K562 (cell line): ENCODE results near the gene GPC2. TPM values are rescaled to one million over a fixed set of nuclear protein-coding genes. Genes with fewer than 3 reads are reported as not detected.
A peak's percentile ranks its signal among the peaks of the same experiment; 100 is the strongest.

Source experiments
- BCL6 ChIP-seq: fragments of 250-450 bp; sonication (Bioruptor Pico); IDR thresholded peaks from 2 replicates; pipeline ENCODE4 v1.4.0; 2020
- CBFA2T3 ChIP-seq: fragments of 450-650 bp; IDR thresholded peaks from 2 replicates; pipeline ENCODE4 v1.6.1; 2017
- CBX8 ChIP-seq: fragments of 200-600 bp; sonication (generic); IDR thresholded peaks from 2 replicates; pipeline ENCODE4 v1.6.1; 2012; ENCODE audit warnings: borderline replicate concordance, mixed run types, low read depth, mild to moderate bottlenecking, moderate library complexity, mixed read lengths, low read length, control low read depth, inconsistent platforms; ENCODE audit not compliant: poor library complexity, severe bottlenecking; ENCODE audit errors: extremely low read depth
- CHD7 ChIP-seq: fragments of 200-600 bp; sonication (generic); IDR thresholded peaks from one replicate; pipeline ENCODE4 v1.6.1; 2012; ENCODE audit warnings: mild to moderate bottlenecking, low read depth, low read length, inconsistent platforms
- CLOCK ChIP-seq: fragments of 250-450 bp; sonication (Bioruptor Pico); IDR thresholded peaks from 2 replicates; pipeline ENCODE4 v1.4.0; 2020; ENCODE audit warnings: mild to moderate bottlenecking, moderate library complexity, borderline replicate concordance
- E2F3 ChIP-seq: fragments of 250-450 bp; sonication (Bioruptor Pico); IDR thresholded peaks from 2 replicates; pipeline ENCODE4 v1.4.0; 2020; ENCODE audit warnings: mild to moderate bottlenecking
- GTF2E2 ChIP-seq: fragments of 200-800 bp; sonication (Bioruptor generic); IDR thresholded peaks from 2 replicates; pipeline ENCODE4 v1.6.1; 2016; ENCODE audit warnings: missing genetic modification characterization, missing compliant biosample characterization
- SREBF1 ChIP-seq: fragments of 150-350 bp; IDR thresholded peaks from 2 replicates; pipeline ENCODE4 v1.6.1; 2014; ENCODE audit warnings: antibody characterized with exemption, low read depth, low read length, borderline replicate concordance
- VEZF1 ChIP-seq: fragments of 200-800 bp; sonication (Bioruptor generic); IDR thresholded peaks from 2 replicates; pipeline ENCODE4 v1.6.1; 2017; ENCODE audit warnings: missing genetic modification characterization, missing compliant biosample characterization
- ZFP30 ChIP-seq: fragments of 250-450 bp; sonication (Bioruptor Pico); IDR thresholded peaks from 2 replicates; pipeline ENCODE4 v1.8.0; 2022; ENCODE audit warnings: moderate library complexity, mild to moderate bottlenecking, inconsistent platforms, borderline replicate concordance
- ZKSCAN1 ChIP-seq: fragments of 150-350 bp; IDR thresholded peaks from 2 replicates; pipeline ENCODE4 v1.6.1; 2016; ENCODE audit warnings: low read depth, low read length
- ZNF140 ChIP-seq: fragments of 250-450 bp; sonication (Bioruptor Pico); IDR thresholded peaks from 2 replicates; pipeline ENCODE4 v1.8.0; 2021; ENCODE audit warnings: moderate library complexity, mild to moderate bottlenecking, inconsistent platforms
- polyA plus RNA-seq, 8 experiments: library from polyadenylated mRNA; depleted of rRNA in 4 of 8; stranded (reverse) in 5 of 8; unstranded in 3 of 8; fragments of >200 nt; fragmentation: Nextera tagmentation in 2 of 8; fragmentation: Illumina TruSeq in 1 of 8; extraction: Ambion mirVana in 2 of 8; extraction: Trizol in 1 of 8; gene quantifications; 2 replicates each; pipeline versions ENCODE4 v1.2.1 to v1.2.3, GENCODE V29; 2011 to 2014; ENCODE audit warnings: inconsistent platforms in 1 of 8, missing spikeins in 1 of 8
- total RNA-seq, 7 experiments: library from RNA; depleted of rRNA in 6 of 7; stranded (reverse); fragments of >200 nt in 6 of 7; fragmentation: Illumina TruSeq in 2 of 7; extraction: Trizol in 2 of 7; gene quantifications; 2 replicates each; pipeline versions ENCODE4 v1.2.1 to v1.2.3, GENCODE V29; 2011 to 2021; ENCODE audit warnings: low replicate concordance in 1 of 7

The GPC2 gene
- total and polyA plus RNA-seq, 9 of the 15 experiments (the other 6 are each of a cell fraction or from before 2014, with no cell fraction given): 0.06 to 7.7 (median 1.4) TPM; not detected in 1

GRCh38 chr7:100167912-100168323 is 9.3 kb downstream of the GPC2 start (continued):
- TF ChIP-seq CHD7 (no peak), VEZF1 (CRISPR knock-in tag) (peak; percentile 85), BCL6 (CRISPR knock-in tag) (no peak), ZFP30 (CRISPR knock-in tag) (no peak), CBFA2T3 (peak; percentile 75), SREBF1 (no peak), ZKSCAN1 (no peak), CBX8 (no peak), GTF2E2 (no peak), ZNF140 (no peak), CLOCK (CRISPR knock-in tag) (no peak), E2F3 (CRISPR knock-in tag) (no peak)
